LoVo (cell line): ENCODE results near the gene SLC5A10.

Experiments
- DNase-seq: peaks from one replicate; pipeline ENCODE4 v3.0.0-alpha.2; 2016; ENCODE audit warnings: low spot score

The SLC5A10 gene

GRCh38 chr17:18964550-18964949 lies 12.6 kb downstream of the SLC5A10 start:
- no peak for DNase-seq

GRCh38 chr17:18965530-18966236 lies 13.7 kb downstream of the SLC5A10 start:
- DNase-seq: no peak

- no peak for DNase-seq
Observed at GRCh38 chr17:18966831-18967624, 15.1 kb downstream of the SLC5A10 start.

- DNase-seq: no peak
Observed at GRCh38 chr17:18967916-18968315, 16.0 kb downstream of the SLC5A10 start.

- DNase-seq: no peak
Observed at GRCh38 chr17:18968345-18968744, 16.4 kb downstream of the SLC5A10 start.

GRCh38 chr17:18968945-18969887 lies 17.3 kb downstream of the SLC5A10 start:
- DNase-seq: peak; percentile 72

- DNase-seq: no peak
Observed at GRCh38 chr17:18970582-18971480, 18.9 kb downstream of the SLC5A10 start.

GRCh38 chr17:18971801-18972200 lies 19.8 kb downstream of the SLC5A10 start:
- DNase-seq: no peak

- DNase-seq: no peak
Observed at GRCh38 chr17:18974407-18975149, 22.6 kb downstream of the SLC5A10 start.

GRCh38 chr17:18975597-18975996 lies 23.6 kb downstream of the SLC5A10 start:
- no peak for DNase-seq

- no peak for DNase-seq
Observed at GRCh38 chr17:18976201-18976600, 24.2 kb downstream of the SLC5A10 start.

- DNase-seq: no peak
Observed at GRCh38 chr17:18977021-18977420, 25.1 kb downstream of the SLC5A10 start.

GRCh38 chr17:18977646-18978045 lies 25.7 kb downstream of the SLC5A10 start:
- DNase-seq: no peak

- no peak for DNase-seq
Observed at GRCh38 chr17:18978050-18978449, 26.1 kb downstream of the SLC5A10 start.

GRCh38 chr17:18978655-18979054 lies 26.7 kb downstream of the SLC5A10 start:
- DNase-seq: no peak

- no peak for DNase-seq
Observed at GRCh38 chr17:18980682-18981334, 28.8 kb downstream of the SLC5A10 start.

GRCh38 chr17:18981335-18981641 lies 29.3 kb downstream of the SLC5A10 start:
- no peak for DNase-seq

GRCh38 chr17:18981642-18982424 lies 29.9 kb downstream of the SLC5A10 start:
- DNase-seq: peak; percentile 63
